K562 (cell line): Measurements from ENCODE around the gene SUPT3H. TPM values are rescaled to one million over a fixed set of nuclear protein-coding genes. Genes with fewer than 3 reads are reported as not detected.

Experiments used
- AFF1 ChIP-seq, 2 experiments: fragments of 450-650 bp; IDR thresholded peaks; 2 replicates each; pipeline ENCODE4 v1.6.1; 2018; ENCODE audit warnings: mild to moderate bottlenecking in 2 of 2, low read depth in 1 of 2; ENCODE audit not compliant: partially characterized antibody in 2 of 2
- BACH1 ChIP-seq: fragments of 200-800 bp; sonication (Bioruptor generic); IDR thresholded peaks from 2 replicates; pipeline ENCODE4 v1.6.1; 2016; ENCODE audit warnings: missing genetic modification characterization, missing compliant biosample characterization
- BCOR ChIP-seq: fragments of 450-650 bp; IDR thresholded peaks from 2 replicates; pipeline ENCODE4 v1.6.1; 2016
- DIDO1 ChIP-seq: fragments of 450-650 bp; IDR thresholded peaks from 2 replicates; pipeline ENCODE4 v1.6.1; 2016; ENCODE audit warnings: low read depth, missing biosample characterization, missing genetic modification characterization
- GATA2 ChIP-seq: sonication (generic); formaldehyde crosslinking; IDR thresholded peaks from 2 replicates; pipeline ENCODE4 v1.4.0; 2020; ENCODE audit warnings: mild to moderate bottlenecking, missing genetic modification reagents
- KAT8 ChIP-seq: fragments of 450-650 bp; IDR thresholded peaks from 2 replicates; pipeline ENCODE4 v1.6.1; 2016; ENCODE audit warnings: low read depth, mild to moderate bottlenecking
- KHSRP ChIP-seq: fragments of 450-650 bp; IDR thresholded peaks from 2 replicates; pipeline ENCODE4 v1.6.1; 2017
- NBN ChIP-seq: fragments of 450-650 bp; IDR thresholded peaks from 2 replicates; pipeline ENCODE4 v1.6.1; 2016; ENCODE audit warnings: low read depth, mild to moderate bottlenecking
- NFATC3 ChIP-seq: fragments of 450-650 bp; IDR thresholded peaks from 2 replicates; pipeline ENCODE4 v1.6.1; 2017; ENCODE audit warnings: mild to moderate bottlenecking
- NFRKB ChIP-seq: fragments of 450-650 bp; IDR thresholded peaks from 2 replicates; pipeline ENCODE4 v1.6.1; 2016; ENCODE audit warnings: low read depth
- NFXL1 ChIP-seq: fragments of 450-650 bp; formaldehyde crosslinking; IDR thresholded peaks from 2 replicates; pipeline ENCODE4 v1.4.0; 2021; ENCODE audit warnings: mild to moderate bottlenecking
- NR2C1 ChIP-seq, 2 experiments: fragments of 450-650 bp; IDR thresholded peaks; 2 replicates each; pipeline ENCODE4 v1.6.1; 2017; ENCODE audit warnings: mild to moderate bottlenecking in 2 of 2, antibody characterized with exemption in 1 of 2, inconsistent platforms in 1 of 2, missing compliant biosample characterization in 1 of 2, missing genetic modification characterization in 1 of 2
- POLR2AphosphoS5 ChIP-seq: IDR thresholded peaks from 2 replicates; pipeline ENCODE4 v1.6.1; 2011; ENCODE audit warnings: mild to moderate bottlenecking, low read depth, low read length, moderate library complexity; ENCODE audit not compliant: control insufficient read depth, insufficient read depth
- POLR3G ChIP-seq: IDR thresholded peaks from 2 replicates; pipeline ENCODE4 v1.6.1; 2011; ENCODE audit not compliant: insufficient read length, insufficient replicate concordance; ENCODE audit errors: extremely low read depth
- SIRT6 ChIP-seq: IDR thresholded peaks from one replicate; pipeline ENCODE4 v1.6.1; 2012; ENCODE audit warnings: low read depth, mild to moderate bottlenecking, control low read depth, inconsistent platforms, low read length, moderate library complexity
- SMARCA5 ChIP-seq: fragments of 450-650 bp; IDR thresholded peaks from 2 replicates; pipeline ENCODE4 v1.6.1; 2016
- SRSF3 ChIP-seq: fragments of 200-400 bp; formaldehyde crosslinking; IDR thresholded peaks from 2 replicates; pipeline ENCODE4 v1.6.1; 2016; ENCODE audit warnings: mild to moderate bottlenecking, low read length, moderate library complexity; ENCODE audit not compliant: insufficient read depth
- TCF7L2 ChIP-seq: fragments of 150-350 bp; IDR thresholded peaks from 2 replicates; pipeline ENCODE4 v1.6.1; 2016; ENCODE audit warnings: low read depth, mild to moderate bottlenecking, low read length, moderate library complexity
- TEAD1 ChIP-seq, 2 experiments: fragments of 450-650 bp in 1 of 2; sonication (generic) in 1 of 2; formaldehyde crosslinking; IDR thresholded peaks; 2 replicates each; pipeline versions ENCODE4 v1.4.0 to v1.8.0; 2020 to 2022; ENCODE audit warnings: mild to moderate bottlenecking in 2 of 2, missing genetic modification reagents in 1 of 2
- TRIM24 ChIP-seq, 2 experiments: fragments of 450-650 bp; IDR thresholded peaks; 2 replicates each; pipeline ENCODE4 v1.6.1; 2016
- ZFP1 ChIP-seq: fragments of 450-650 bp; formaldehyde crosslinking; IDR thresholded peaks from 2 replicates; pipeline ENCODE4 v1.4.0; 2020; ENCODE audit warnings: mild to moderate bottlenecking, mixed read lengths
- ZNF184 ChIP-seq: sonication (generic); formaldehyde crosslinking; IDR thresholded peaks from 2 replicates; pipeline ENCODE4 v1.5.0; 2020; ENCODE audit warnings: missing genetic modification reagents
- ZNF197 ChIP-seq: fragments of 200-800 bp; sonication (Bioruptor generic); IDR thresholded peaks from 2 replicates; pipeline ENCODE4 v1.6.1; 2016; ENCODE audit warnings: low read depth, missing genetic modification characterization, missing compliant biosample characterization
- ZNF3 ChIP-seq: fragments of 250-450 bp; sonication (Bioruptor Pico); IDR thresholded peaks from 2 replicates; pipeline ENCODE4 v1.5.0; 2021; ENCODE audit warnings: mild to moderate bottlenecking, moderate library complexity
- ZNF561 ChIP-seq: fragments of 450-650 bp; formaldehyde crosslinking; conservative IDR thresholded peaks from 2 replicates; pipeline ENCODE4 v1.4.0; 2020; ENCODE audit warnings: mild to moderate bottlenecking, moderate library complexity
- polyA plus RNA-seq, 8 experiments: library from polyadenylated mRNA; depleted of rRNA in 4 of 8; stranded (reverse) in 5 of 8; unstranded in 3 of 8; fragments of >200 nt; fragmentation: Nextera tagmentation in 2 of 8; fragmentation: Illumina TruSeq in 1 of 8; extraction: Ambion mirVana in 2 of 8; extraction: Trizol in 1 of 8; gene quantifications; 2 replicates each; pipeline versions ENCODE4 v1.2.1 to v1.2.3, GENCODE V29; 2011 to 2014; ENCODE audit warnings: inconsistent platforms in 1 of 8, missing spikeins in 1 of 8
- total RNA-seq, 7 experiments: library from RNA; depleted of rRNA in 6 of 7; stranded (reverse); fragments of >200 nt in 6 of 7; fragmentation: Illumina TruSeq in 2 of 7; extraction: Trizol in 2 of 7; gene quantifications; 2 replicates each; pipeline versions ENCODE4 v1.2.1 to v1.2.3, GENCODE V29; 2011 to 2021; ENCODE audit warnings: low replicate concordance in 1 of 7
- TF ChIP-seq, protein P1 (sequence below): sonication (generic); formaldehyde crosslinking; IDR thresholded peaks from 2 replicates; pipeline ENCODE4 v1.9.0; 2022; ENCODE audit warnings: mild to moderate bottlenecking, missing genetic modification reagents
- TF ChIP-seq, protein P2 (sequence below): fragments of 450-650 bp; IDR thresholded peaks from 2 replicates; pipeline ENCODE4 v1.6.1; 2016; ENCODE audit warnings: low read depth, mild to moderate bottlenecking, moderate library complexity

Gene SUPT3H
- total and polyA plus RNA-seq, 9 of the 15 experiments (the other 6 are each of a cell fraction or from before 2014, with no cell fraction given), result 7.2 to 16.3 (median 11.9) TPM

- TF ChIP-seq AFF1 (IDR thresholded peaks at IDR 0.05; ENCODE audit: low read depth in 1 of 2, partially characterized antibody in 2 of 2), result peak in 1 of 2 experiments; percentile 21
- no peak for TF ChIP-seq SIRT6
- TF ChIP-seq NFATC3, result 0 out of 2 replicates have a peak, but pooled peaks have one; percentile 28
- no peak for TF ChIP-seq ZNF3
- peak; percentile 73 for TF ChIP-seq NBN
- no peak for TF ChIP-seq ZNF184 (CRISPR knock-in tag)
- no peak for TF ChIP-seq ZNF561 (CRISPR knock-in tag)
- TF ChIP-seq, protein P1, sequence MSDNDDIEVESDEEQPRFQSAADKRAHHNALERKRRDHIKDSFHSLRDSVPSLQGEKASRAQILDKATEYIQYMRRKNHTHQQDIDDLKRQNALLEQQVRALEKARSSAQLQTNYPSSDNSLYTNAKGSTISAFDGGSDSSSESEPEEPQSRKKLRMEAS, result peak; percentile 91
- TF ChIP-seq ZFP1 (CRISPR knock-in tag), result no peak
- TF ChIP-seq NFRKB, result peak; percentile 84
- TF ChIP-seq KAT8, result no peak
- TF ChIP-seq, protein P2, sequence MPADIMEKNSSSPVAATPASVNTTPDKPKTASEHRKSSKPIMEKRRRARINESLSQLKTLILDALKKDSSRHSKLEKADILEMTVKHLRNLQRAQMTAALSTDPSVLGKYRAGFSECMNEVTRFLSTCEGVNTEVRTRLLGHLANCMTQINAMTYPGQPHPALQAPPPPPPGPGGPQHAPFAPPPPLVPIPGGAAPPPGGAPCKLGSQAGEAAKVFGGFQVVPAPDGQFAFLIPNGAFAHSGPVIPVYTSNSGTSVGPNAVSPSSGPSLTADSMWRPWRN, result peak; percentile 66
- TF ChIP-seq BCOR, result peak; percentile 62; the same call in 1 of the 2 replicates
- TF ChIP-seq DIDO1, result no peak
- no peak for TF ChIP-seq SMARCA5
- TF ChIP-seq GATA2 (CRISPR knock-in tag), result no peak
- no peak for TF ChIP-seq NFXL1 (CRISPR knock-in tag)
- no peak for TF ChIP-seq SRSF3
- no peak for TF ChIP-seq KHSRP
- peak in 1 of 2 experiments; percentile 46; a peak in 2 of 4 replicates for TF ChIP-seq TRIM24 (IDR thresholded peaks at IDR 0.05)
- TF ChIP-seq TCF7L2, result no peak
- TF ChIP-seq TEAD1 (CRISPR knock-in tag; IDR thresholded peaks at IDR 0.05), result peak; percentile 16 to 41; a peak in 1 of 4 replicates
- TF ChIP-seq POLR2AphosphoS5, result peak; percentile 94
- TF ChIP-seq NR2C1 (IDR thresholded peaks at IDR 0.05), result no peak
- TF ChIP-seq NR2C1 (tag; IDR thresholded peaks at IDR 0.05), result peak; percentile 55
- no peak for TF ChIP-seq POLR3G
- TF ChIP-seq ZNF197 (CRISPR knock-in tag), result no peak
- no peak for TF ChIP-seq BACH1 (tag)
These were observed at the start of gene SUPT3H (continued) for GRCh38 chr6:45377554-45378333.
